ENCODE data around the gene OR5AR1.
A peak's percentile ranks its signal among the peaks of the same experiment; 100 is the strongest.
"Not testable (repeated sequence)": the region's sequence is repeated elsewhere in the genome, so short reads cannot be mapped to it uniquely, and the experiment has no call there.

OR5AR1 gene

GRCh38 chr11:56663386-56663785, at the start of gene OR5AR1:
Gene OR5AR1 (plus strand): TSS chr11:56663686. CDS start chr11:56663686, 0 bp downstream.
- DNase-seq (ENCODE audit: low spot score) = no peak

DNA sequence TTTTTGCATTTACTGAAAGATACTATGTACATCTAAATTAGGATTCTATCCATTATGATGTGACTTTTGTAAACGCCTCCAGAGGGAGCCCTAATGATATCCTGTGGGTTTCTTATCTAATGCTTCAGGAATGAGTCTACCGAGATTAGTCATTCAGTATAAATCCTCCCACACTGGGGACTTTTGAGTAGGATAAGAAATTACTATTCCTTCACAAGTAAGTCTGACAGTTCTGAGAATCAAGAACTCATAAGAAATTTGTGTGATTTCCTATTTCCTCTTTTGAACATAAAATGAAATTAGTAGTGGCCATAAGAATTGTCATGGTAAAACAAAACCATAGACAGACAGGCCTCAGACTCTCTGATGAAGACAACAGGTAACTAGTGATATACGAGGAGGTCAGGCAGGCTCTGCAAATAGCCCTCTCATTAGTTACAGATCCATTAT, 38.8 kb upstream of the OR5AR1 start:
- DNase-seq (ENCODE audit: low spot score) = peak; percentile 16

- DNase-seq (ENCODE audit: low spot score) = no peak
Measured at GRCh38 chr11:56625946-56626345, 37.5 kb upstream of the OR5AR1 start.

DNA sequence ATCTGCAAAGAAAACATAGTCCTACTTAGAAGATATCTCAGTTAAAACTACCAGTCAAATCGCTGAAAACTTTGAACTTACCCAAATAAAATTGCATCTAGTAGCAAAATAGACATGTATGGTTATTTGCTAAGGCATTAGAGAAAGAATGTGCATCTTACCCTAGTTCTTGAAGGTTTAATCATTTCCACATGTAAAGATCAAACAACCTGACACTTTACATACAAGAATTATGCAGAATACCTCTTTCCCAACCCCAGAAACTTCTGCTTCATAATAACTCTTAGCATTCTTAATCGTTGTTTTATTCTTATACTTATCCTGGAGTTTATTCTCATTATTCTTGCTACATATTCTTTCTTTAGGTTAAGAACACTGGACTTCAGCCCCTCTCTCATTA, 31.2 kb upstream of the OR5AR1 start:
- DNase-seq (ENCODE audit: low spot score) = no peak

GRCh38 chr11:56636861-56637260, 26.6 kb upstream of the OR5AR1 start:
- DNase-seq (ENCODE audit: low spot score) = no peak

- no peak for DNase-seq (ENCODE audit: low spot score)
Measured at GRCh38 chr11:56637500-56637899, 26.0 kb upstream of the OR5AR1 start.

DNA sequence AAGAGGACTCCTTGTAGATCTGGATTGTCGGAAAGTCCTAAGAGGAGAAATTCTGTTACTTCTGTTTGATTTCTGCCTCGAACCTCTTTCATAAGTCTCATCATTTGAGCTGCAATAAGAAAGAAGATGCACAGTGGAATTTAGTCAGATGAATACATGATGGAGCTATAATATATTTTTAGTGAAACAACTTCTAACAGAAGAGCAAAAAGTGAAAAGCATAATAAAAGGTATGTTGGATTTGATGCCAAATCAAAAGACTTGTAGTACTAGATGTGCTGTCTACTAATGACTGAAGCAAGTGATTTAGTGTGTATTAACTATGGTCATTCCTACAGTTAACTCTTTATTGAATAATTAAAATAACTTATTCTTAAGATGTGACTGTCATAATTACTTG, 21.1 kb upstream of the OR5AR1 start, which contains the start of gene OR5AP2:
Gene OR5AP2 (minus strand): TSS at position 101 of the 400 bp plus-strand sequence. CDS start 0 bp downstream, at position 101.
- DNase-seq (ENCODE audit: low spot score) = no peak

GRCh38 chr11:56659755-56660154, 3.7 kb upstream of the OR5AR1 start:
- no peak for DNase-seq (ENCODE audit: low spot score)

DNA sequence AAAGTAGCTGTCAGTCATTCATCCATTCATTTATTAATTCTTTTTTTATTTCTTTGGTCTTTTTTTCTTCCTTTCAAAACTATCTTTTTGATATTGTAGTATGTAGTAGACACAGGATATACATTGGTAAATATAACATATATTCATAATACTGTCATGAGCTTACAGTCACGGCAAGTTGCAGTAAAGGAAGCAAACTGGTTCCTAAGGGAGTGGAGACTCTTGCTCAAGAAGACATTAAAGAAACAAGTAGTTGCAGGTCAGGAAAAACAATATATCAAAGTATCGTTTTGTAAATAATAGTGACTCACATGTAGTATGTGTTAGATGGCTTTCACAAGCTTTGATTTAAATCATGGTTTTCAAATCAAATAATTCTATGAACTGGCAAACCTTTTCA, 7.5 kb downstream of the OR5AR1 start:
- DNase-seq (ENCODE audit: low spot score) = no peak

GRCh38 chr11:56688554-56689100, 25.1 kb downstream of the OR5AR1 start:
- DNase-seq (ENCODE audit: low spot score) = no peak

GRCh38 chr11:56691179-56691578, 27.7 kb downstream of the OR5AR1 start:
- not testable (repeated sequence) for DNase-seq (ENCODE audit: low spot score)

DNA sequence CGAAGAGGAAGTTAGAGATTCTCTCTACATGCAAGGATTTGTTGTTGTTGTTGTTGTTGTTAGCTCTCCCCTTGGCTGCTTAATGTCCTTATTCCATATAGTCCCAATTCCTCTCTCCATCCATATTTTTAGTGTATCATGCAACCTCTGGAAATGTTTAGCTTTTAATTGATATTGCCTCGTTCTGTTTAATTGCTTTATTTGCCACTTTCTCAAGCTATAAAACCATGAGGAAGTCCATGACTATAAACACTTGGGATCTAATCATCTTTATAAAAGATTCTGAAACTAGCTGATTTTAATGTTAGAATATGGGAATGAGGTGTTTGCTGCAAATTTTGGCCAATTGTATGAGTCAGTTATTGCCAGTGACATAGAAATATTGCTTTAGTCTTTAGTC, 29.9 kb downstream of the OR5AR1 start:
- DNase-seq (ENCODE audit: low spot score) = no peak

- no peak for DNase-seq (ENCODE audit: low spot score)
Measured at GRCh38 chr11:56698795-56699194, 35.3 kb downstream of the OR5AR1 start, which contains the start of gene OR9G1. Gene OR9G1 (plus strand): TSS chr11:56699095. CDS start chr11:56700388, 1,293 bp downstream.

GRCh38 chr11:56700242-56700913, 36.9 kb downstream of the OR5AR1 start:
- DNase-seq (ENCODE audit: low spot score) = no peak

- no peak for DNase-seq (ENCODE audit: low spot score)
Measured at GRCh38 chr11:56700914-56701485, 37.5 kb downstream of the OR5AR1 start.

DNA sequence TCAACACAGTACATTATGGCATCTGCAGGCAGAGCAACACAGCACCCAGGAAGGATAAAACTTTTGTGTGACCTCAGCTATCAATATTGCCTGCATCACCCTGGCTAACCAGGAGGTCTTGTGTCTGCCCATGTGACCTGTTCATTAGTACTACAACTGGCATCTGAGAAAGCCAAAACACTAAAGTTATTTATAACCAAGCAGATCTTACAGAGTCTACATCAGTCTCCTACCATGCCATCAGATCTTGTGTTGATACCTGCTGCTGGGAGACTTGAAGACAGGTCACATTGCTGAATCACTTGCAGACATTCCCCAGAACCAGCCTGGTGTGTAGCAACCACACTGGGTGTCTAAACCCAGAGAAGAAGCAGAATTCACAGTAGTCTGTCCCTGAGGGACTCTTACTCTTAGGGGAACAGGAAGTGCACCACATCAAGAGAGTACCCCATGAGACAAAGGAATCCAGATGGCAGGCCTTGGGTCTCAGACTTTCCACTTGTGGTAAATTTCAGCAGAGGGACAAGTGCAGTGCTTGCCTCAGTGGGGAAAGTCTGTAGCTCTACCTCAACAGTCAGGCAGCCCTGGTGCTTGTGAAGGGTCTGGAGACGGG, 42.4 kb downstream of the OR5AR1 start:
- DNase-seq (ENCODE audit: low spot score) = no peak

GRCh38 chr11:56706486-56706885, 43.0 kb downstream of the OR5AR1 start:
- DNase-seq (ENCODE audit: low spot score) = no peak

- DNase-seq (ENCODE audit: low spot score) = no peak
Measured at GRCh38 chr11:56714206-56714605, 50.7 kb downstream of the OR5AR1 start.

Measured in globus pallidus (tissue), 1 donor.